Prostate gland (tissue), 2 donors: Measurements from ENCODE around the gene UCP1. TPM values are rescaled to one million over a fixed set of nuclear protein-coding genes. Genes with fewer than 3 reads are reported as not detected.

ENCODE experiments used
- DNase-seq: peaks from one replicate; pipeline ENCODE4 v3.0.0-alpha.2; 2019; ENCODE audit warnings: low spot score
- H3K27ac ChIP-seq, 2 donors: fragments of 200-600 bp; sonication (generic); 2 replicates each; pipeline ENCODE4 v1.5.1; 2017 to 2019
- H3K27me3 ChIP-seq: fragments of 200-600 bp; sonication (generic); replicated peaks from 2 replicates; pipeline ENCODE4 v1.5.1; 2019; ENCODE audit not compliant: insufficient read depth
- H3K36me3 ChIP-seq, 2 donors: fragments of 200-600 bp; sonication (generic); 1 replicate in 1 of 2; 2 replicates in 1 of 2; pipeline versions ENCODE4 v1.5.1 to v1.8.1; 2017 to 2019
- H3K4me1 ChIP-seq: fragments of 200-600 bp; sonication (generic); replicated peaks from 2 replicates; pipeline ENCODE4 v1.5.1; 2019
- H3K4me3 ChIP-seq, 2 donors: fragments of 200-600 bp; sonication (generic); 2 replicates each; pipeline ENCODE4 v1.5.1; 2017 to 2019
- H3K9me3 ChIP-seq: fragments of 200-600 bp; sonication (generic); 2 replicates; pipeline ENCODE4 v1.5.1; 2017
- CTCF ChIP-seq, 4 experiments: fragments of 200-600 bp in 2 of 4; fragments of 450-650 bp in 2 of 4; sonication (generic) in 2 of 4; IDR thresholded peaks; 1 replicate in 3 of 4; 2 replicates in 1 of 4; pipeline ENCODE4 v1.5.1; 2016 to 2019; ENCODE audit warnings: antibody characterized with exemption in 4 of 4, mild to moderate bottlenecking in 2 of 4, moderate library complexity in 2 of 4
- POLR2A ChIP-seq: fragments of 450-650 bp; IDR thresholded peaks from one replicate; pipeline ENCODE4 v1.6.1; 2016; ENCODE audit warnings: antibody characterized with exemption, mild to moderate bottlenecking
- POLR2AphosphoS5 ChIP-seq: sonication (generic); formaldehyde crosslinking; IDR thresholded peaks from one replicate; pipeline ENCODE4 v1.6.1; 2017; ENCODE audit warnings: antibody characterized with exemption
- WGBS: methylation state at CpG from one replicate; pipeline ENCODE4 v1.1.5; 2018; 5-methylcytosine and 5-hydroxymethylcytosine counted together
- intact Hi-C: fragments of 100-400 bp; cut with DNase I; formaldehyde crosslinking; loops from one replicate; pipeline ENCODE4 v1.14.2; 2022
- total RNA-seq, 2 donors: library from RNA; depleted of rRNA; stranded (reverse); fragments of >200 nt; gene quantifications; one replicate each; pipeline ENCODE4 v1.1.0, GENCODE V29; 2016

The UCP1 gene
- total RNA-seq, 2 donors from 2014 or later: not detected

GRCh38 chr4:140579278-140579677, 10.5 kb upstream of the UCP1 start:
- Histone ChIP-seq H3K27ac (no peak overlapping the region), H3K36me3 (no peaks in the 10 kb centered on the region), H3K4me3 (no peak overlapping the region), H3K4me1 (no peaks in the 10 kb centered on the region), H3K9me3 (no peaks in the 10 kb centered on the region), H3K27me3 (peaks cover 1% of the 10 kb centered on the region)
- no peak for DNase-seq
- TF ChIP-seq POLR2A: no peak
- no peak for TF ChIP-seq POLR2AphosphoS5
- no peak for TF ChIP-seq CTCF (IDR thresholded peaks at IDR 0.05)
- intact Hi-C loops: no loop called here
- 6% methylated on average over 27 of the region's 27 CpGs for WGBS

GRCh38 chr4:140575489-140575888, 6.7 kb upstream of the UCP1 start:
- Histone ChIP-seq H3K36me3 (no peaks in the 10 kb centered on the region), H3K27me3 (peaks cover 1% of the 10 kb centered on the region), H3K27ac (no peak overlapping the region), H3K9me3 (no peaks in the 10 kb centered on the region), H3K4me3 (no peak overlapping the region), H3K4me1 (no peaks in the 10 kb centered on the region)
- no peak for DNase-seq
- no peak for TF ChIP-seq POLR2AphosphoS5
- TF ChIP-seq POLR2A: no peak
- no peak for TF ChIP-seq CTCF (IDR thresholded peaks at IDR 0.05)
- 67% methylated on average over 4 of the region's 4 CpGs for WGBS
- intact Hi-C loops: no loop called here

GRCh38 chr4:140571620-140572019, 2.9 kb upstream of the UCP1 start:
- intact Hi-C loops: no loop called here
- Histone ChIP-seq H3K27ac (no peak overlapping the region), H3K27me3 (no peaks in the 10 kb centered on the region), H3K36me3 (no peaks in the 10 kb centered on the region), H3K9me3 (no peaks in the 10 kb centered on the region), H3K4me1 (no peaks in the 10 kb centered on the region), H3K4me3 (no peak overlapping the region)
- 93% methylated on average over 2 of the region's 2 CpGs for WGBS
- DNase-seq: no peak
- no peak for TF ChIP-seq POLR2A
- TF ChIP-seq POLR2AphosphoS5: no peak
- TF ChIP-seq CTCF (IDR thresholded peaks at IDR 0.05): no peak

- no peaks in the 10 kb centered on the region for H3K27me3 ChIP-seq
- peak overlapping the region; percentile 31 to 44 for H3K4me3 ChIP-seq
- no peak overlapping the region for H3K27ac ChIP-seq
- no peak for TF ChIP-seq POLR2A
- no peak for TF ChIP-seq POLR2AphosphoS5
- H3K36me3 ChIP-seq: no peaks in the 10 kb centered on the region
- WGBS: 57% methylated on average over 7 of the region's 7 CpGs
- no peaks in the 10 kb centered on the region for H3K9me3 ChIP-seq
- intact Hi-C loops: no loop called here
- DNase-seq: no peak
- no peaks in the 10 kb centered on the region for H3K4me1 ChIP-seq
Observed at GRCh38 chr4:140569307-140569638, 512 bp upstream of the UCP1 start.

GRCh38 chr4:140559696-140560095, 9.1 kb downstream of the UCP1 start:
- Histone ChIP-seq H3K4me3 (no peak overlapping the region), H3K27me3 (no peaks in the 10 kb centered on the region), H3K4me1 (no peaks in the 10 kb centered on the region), H3K36me3 (no peaks in the 10 kb centered on the region), H3K27ac (no peak overlapping the region), H3K9me3 (no peaks in the 10 kb centered on the region)
- WGBS: 89% methylated on average over 6 of the region's 6 CpGs
- DNase-seq: no peak
- TF ChIP-seq CTCF (IDR thresholded peaks at IDR 0.05) (no peak), POLR2A (no peak), POLR2AphosphoS5 (no peak)
- intact Hi-C loops: no loop called here
